HepG2 (cell line): ENCODE results near the gene MUC13. TPM values are rescaled to one million over a fixed set of nuclear protein-coding genes. Genes with fewer than 3 reads are reported as not detected.

ENCODE experiments used
- ARID3A ChIP-seq: IDR thresholded peaks from 2 replicates; pipeline ENCODE4 v1.6.1; 2012; ENCODE audit warnings: low read depth, low read length, improper control_type of control experiment
- FOXP4 ChIP-seq: sonication (generic); formaldehyde crosslinking; IDR thresholded peaks from 2 replicates; pipeline ENCODE4 v1.4.0; 2020; ENCODE audit warnings: missing genetic modification reagents
- GATAD1 ChIP-seq: IDR thresholded peaks from 2 replicates; pipeline ENCODE4 v1.6.1; 2016; ENCODE audit warnings: missing genetic modification reagents, missing compliant biosample characterization
- HES4 ChIP-seq: sonication (generic); formaldehyde crosslinking; IDR thresholded peaks from 2 replicates; pipeline ENCODE4 v1.9.0; 2021; ENCODE audit warnings: mild to moderate bottlenecking, missing genetic modification reagents, borderline replicate concordance
- HNF4G ChIP-seq, 2 experiments: sonication (generic) in 1 of 2; formaldehyde crosslinking in 1 of 2; IDR thresholded peaks; 2 replicates each; pipeline versions ENCODE4 v1.4.0 to v1.6.1; 2011 to 2020; ENCODE audit warnings: borderline replicate concordance in 2 of 2, low read depth in 2 of 2, mild to moderate bottlenecking in 2 of 2, low read length in 1 of 2, missing genetic modification reagents in 1 of 2, moderate library complexity in 1 of 2
- HOXA5 ChIP-seq: sonication (generic); formaldehyde crosslinking; IDR thresholded peaks from 2 replicates; pipeline ENCODE4 v1.4.0; 2020; ENCODE audit warnings: missing genetic modification reagents
- IKZF4 ChIP-seq: sonication (generic); formaldehyde crosslinking; IDR thresholded peaks from 2 replicates; pipeline ENCODE4 v1.5.1; 2020; ENCODE audit warnings: borderline replicate concordance, mild to moderate bottlenecking, low read depth, missing genetic modification reagents; ENCODE audit errors: not compliant biosample characterization
- IRF1 ChIP-seq: sonication (generic); formaldehyde crosslinking; IDR thresholded peaks from 2 replicates; pipeline ENCODE4 v1.4.0; 2020; ENCODE audit warnings: low read depth, mild to moderate bottlenecking, missing genetic modification reagents
- IRX3 ChIP-seq: sonication (generic); formaldehyde crosslinking; IDR thresholded peaks from 2 replicates; pipeline ENCODE4 v1.8.1; 2023; ENCODE audit warnings: mild to moderate bottlenecking, low read depth, missing genetic modification reagents, borderline replicate concordance
- JARID2 ChIP-seq: sonication (generic); formaldehyde crosslinking; IDR thresholded peaks from 2 replicates; pipeline ENCODE4 v1.8.1; 2023; ENCODE audit warnings: missing genetic modification reagents, inconsistent platforms; ENCODE audit not compliant: insufficient replicate concordance
- KDM5A ChIP-seq: fragments of 200-600 bp; sonication (generic); IDR thresholded peaks from 2 replicates; pipeline ENCODE4 v1.7.0; 2018; ENCODE audit warnings: antibody characterized with exemption, mild to moderate bottlenecking, low read length, borderline replicate concordance
- MBNL3 ChIP-seq: fragments of 250-450 bp; sonication (Bioruptor Pico); conservative IDR thresholded peaks from 2 replicates; pipeline ENCODE4 v1.8.0; 2022; ENCODE audit warnings: mild to moderate bottlenecking, inconsistent platforms
- MED1 ChIP-seq: sonication (generic); formaldehyde crosslinking; IDR thresholded peaks from 2 replicates; pipeline ENCODE4 v1.4.0; 2020; ENCODE audit warnings: missing genetic modification reagents
- SP2 ChIP-seq: sonication (generic); formaldehyde crosslinking; IDR thresholded peaks from 2 replicates; pipeline ENCODE4 v1.5.1; 2020; ENCODE audit warnings: mild to moderate bottlenecking, missing genetic modification reagents
- USF2 ChIP-seq, 2 experiments: sonication (generic) in 1 of 2; formaldehyde crosslinking in 1 of 2; IDR thresholded peaks; 2 replicates each; pipeline versions ENCODE4 v1.5.1 to v1.6.1; 2011 to 2020; ENCODE audit warnings: borderline replicate concordance in 1 of 2, low read depth in 1 of 2, low read length in 1 of 2, mild to moderate bottlenecking in 1 of 2, missing genetic modification reagents in 1 of 2, moderate library complexity in 1 of 2
- ZFP82 ChIP-seq: sonication (generic); formaldehyde crosslinking; IDR thresholded peaks from 2 replicates; pipeline ENCODE4 v1.5.1; 2020; ENCODE audit warnings: mild to moderate bottlenecking, missing genetic modification reagents, borderline replicate concordance
- ZNF253 ChIP-seq: sonication (generic); formaldehyde crosslinking; IDR thresholded peaks from 2 replicates; pipeline ENCODE4 v1.8.0; 2022; ENCODE audit warnings: mild to moderate bottlenecking, missing genetic modification reagents, borderline replicate concordance
- ZNF772 ChIP-seq: sonication (generic); formaldehyde crosslinking; IDR thresholded peaks from 2 replicates; pipeline ENCODE4 v1.5.0; 2020; ENCODE audit warnings: mild to moderate bottlenecking, missing genetic modification reagents
- ZNF782 ChIP-seq: sonication (generic); formaldehyde crosslinking; IDR thresholded peaks from 2 replicates; pipeline ENCODE4 v1.4.0; 2020; ENCODE audit warnings: missing genetic modification reagents, mild to moderate bottlenecking, borderline replicate concordance
- ZNF792 ChIP-seq: IDR thresholded peaks from 2 replicates; pipeline ENCODE4 v1.6.1; 2016
- ZSCAN9 ChIP-seq: IDR thresholded peaks from 2 replicates; pipeline ENCODE4 v1.6.1; 2016; ENCODE audit warnings: borderline replicate concordance
- polyA plus RNA-seq, 8 experiments: library from polyadenylated mRNA; depleted of rRNA in 3 of 8; stranded (reverse) in 7 of 8; unstranded in 1 of 8; fragments of >200 nt; fragmentation: Illumina TruSeq in 4 of 8; extraction: Trizol in 4 of 8; gene quantifications; 2 replicates each; pipeline versions ENCODE4 v1.2.1 to v1.2.3, GENCODE V29; 2011 to 2016; ENCODE audit warnings: low read depth in 4 of 8, missing spikeins in 1 of 8, mixed read lengths in 1 of 8; ENCODE audit not compliant: insufficient read depth in 1 of 8
- total RNA-seq, 5 experiments: library from RNA; depleted of rRNA; stranded (reverse); fragments of >200 nt; fragmentation: Illumina TruSeq; extraction: Trizol; gene quantifications; 2 replicates each; pipeline ENCODE4 v1.2.3, GENCODE V29; 2016; ENCODE audit warnings: low read depth in 1 of 5

Gene MUC13
- total and polyA plus RNA-seq, 2 of the 13 experiments (the other 11 are each of a cell fraction or from before 2014, with no cell fraction given) = 0.04 to 1.2 TPM

DNA sequence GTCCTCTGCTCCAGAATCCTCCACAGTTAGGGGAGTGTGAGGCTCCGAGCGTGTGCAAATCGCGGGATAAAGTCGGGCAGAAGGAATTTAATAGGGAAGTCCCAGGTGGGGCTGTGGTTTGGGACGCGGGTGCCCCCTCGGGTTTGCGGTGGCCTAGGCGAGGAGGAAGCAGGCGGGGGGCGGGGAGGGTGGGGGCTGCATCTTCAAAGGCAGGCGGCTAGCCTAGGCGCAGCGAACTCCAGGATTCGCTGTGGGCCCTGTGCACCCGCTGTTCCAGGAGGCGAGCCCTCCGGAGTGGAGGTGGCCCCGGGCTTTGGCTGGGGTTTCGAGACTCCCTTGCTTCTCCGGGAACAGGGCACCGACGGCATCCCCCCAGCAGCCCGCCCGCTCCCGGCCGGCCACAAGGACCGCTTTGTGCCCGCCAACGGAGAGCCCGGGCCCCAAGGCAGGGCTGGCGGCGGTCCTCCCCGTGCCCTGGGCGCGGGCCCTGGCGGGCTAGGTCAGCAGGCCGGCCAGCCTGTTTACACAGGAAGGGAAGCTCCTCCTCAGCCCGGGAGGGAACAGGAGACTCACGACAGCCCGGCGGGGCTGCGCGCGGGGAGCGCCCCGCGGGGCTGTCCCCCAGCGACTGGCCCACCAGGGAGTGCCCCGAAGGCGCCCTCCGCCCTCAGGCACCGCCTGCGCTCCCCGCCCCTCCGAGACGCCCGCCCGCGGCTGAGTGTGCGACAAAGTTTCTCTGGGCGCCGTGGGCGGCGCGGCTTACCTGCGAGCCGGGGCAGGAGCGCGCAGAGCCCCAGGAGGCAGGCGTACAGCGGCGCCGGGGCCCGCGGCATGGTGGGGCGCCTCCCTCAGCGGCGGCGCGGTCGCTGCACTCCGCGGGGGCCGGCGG, 48.1 kb downstream of the MUC13 start (continued):
- TF ChIP-seq IRX3 (CRISPR knock-in tag) (no peak; the same call in 1 of the 2 replicates), USF2 (IDR thresholded peaks at IDR 0.05; ENCODE audit: low read depth, low read length) (no peak), USF2 (CRISPR knock-in tag; IDR thresholded peaks at IDR 0.05; ENCODE audit: borderline replicate concordance) (no peak), HOXA5 (CRISPR knock-in tag) (no peak), ZNF253 (CRISPR knock-in tag) (no peak), ZSCAN9 (no peak), GATAD1 (CRISPR knock-in tag) (peak; percentile 22; the same call in 1 of the 2 replicates), MBNL3 (no peak), KDM5A (no peak), ZFP82 (CRISPR knock-in tag) (no peak), FOXP4 (no peak), HNF4G (IDR thresholded peaks at IDR 0.05; ENCODE audit: borderline replicate concordance, low read depth, low read length) (no peak), HNF4G (CRISPR knock-in tag; IDR thresholded peaks at IDR 0.05; ENCODE audit: borderline replicate concordance, low read depth) (no peak), IKZF4 (CRISPR knock-in tag) (no peak), SP2 (no peak), MED1 (CRISPR knock-in tag) (peak; percentile 71), JARID2 (CRISPR knock-in tag) (no peak), HES4 (CRISPR knock-in tag) (no peak), ZNF782 (CRISPR knock-in tag) (peak; percentile 47; the same call in 1 of the 2 replicates), ARID3A (no peak), IRF1 (CRISPR knock-in tag) (no peak), ZNF772 (CRISPR knock-in tag) (peak; percentile 55; the same call in 1 of the 2 replicates), ZNF792 (no peak)
